Thymus (tissue), 11 donors: Measurements from ENCODE around the gene OAS1. TPM values are rescaled to one million over a fixed set of nuclear protein-coding genes. Genes with fewer than 3 reads are reported as not detected.
A peak's percentile ranks its signal among the peaks of the same experiment; 100 is the strongest.
"Not testable (repeated sequence)": the region's sequence is repeated elsewhere in the genome, so short reads cannot be mapped to it uniquely, and the experiment has no call there.

Source experiments
- DNase-seq, 9 donors: peaks; one replicate each; pipeline ENCODE4 v3.0.0-alpha.2; 2013; ENCODE audit warnings: low spot score in 9 of 9, low read depth in 6 of 9, missing footprints in 1 of 9
- H3K27ac ChIP-seq, 2 donors: one replicate each; pipeline ENCODE4 v1.5.1; 2013; ENCODE audit warnings: control low read depth in 1 of 2, low read depth in 1 of 2, low read length in 1 of 2, mild to moderate bottlenecking in 1 of 2, moderate library complexity in 1 of 2
- H3K27me3 ChIP-seq, 2 donors: one replicate each; pipeline ENCODE4 v1.5.1; 2013; ENCODE audit warnings: low read length in 1 of 2; ENCODE audit not compliant: control insufficient read depth in 2 of 2, insufficient read depth in 1 of 2
- H3K36me3 ChIP-seq, 2 donors: one replicate each; pipeline ENCODE4 v1.5.1; 2013; ENCODE audit warnings: low read length in 1 of 2, mild to moderate bottlenecking in 1 of 2, moderate library complexity in 1 of 2; ENCODE audit not compliant: control insufficient read depth in 2 of 2, insufficient read depth in 2 of 2
- H3K4me1 ChIP-seq, 2 donors: one replicate each; pipeline ENCODE4 v1.5.1; 2013; ENCODE audit warnings: low read length in 2 of 2; ENCODE audit not compliant: control insufficient read depth in 2 of 2, insufficient read depth in 2 of 2
- H3K4me3 ChIP-seq, 2 donors: one replicate each; pipeline ENCODE4 v1.5.1; 2013; ENCODE audit warnings: low read length in 2 of 2, control low read depth in 1 of 2, mild to moderate bottlenecking in 1 of 2
- H3K9me3 ChIP-seq, 2 donors: one replicate each; pipeline ENCODE4 v1.5.1; 2013; ENCODE audit warnings: low read length in 1 of 2, mild to moderate bottlenecking in 1 of 2; ENCODE audit not compliant: control insufficient read depth in 2 of 2, insufficient read depth in 1 of 2
- WGBS: extraction: QIAGEN DNeasy Blood & Tissue Kit; methylation state at CpG from one replicate; pipeline ENCODE4 v1.1.7; 2013; 5-methylcytosine and 5-hydroxymethylcytosine counted together
- polyA plus RNA-seq: library from polyadenylated mRNA; stranded (reverse); fragments of 200-250 nt; gene quantifications from one replicate; pipeline ENCODE4 v1.2.3, GENCODE V29; 2013
- total RNA-seq: library from RNA; stranded (reverse); fragments of 120-200 nt; gene quantifications from one replicate; pipeline ENCODE4 v1.2.4, GENCODE V29; 2013
- donor health status: healthy.

OAS1 gene
- total and polyA plus RNA-seq, 2 donors, result 42.0 to 55.3 TPM

GRCh38 chr12:112907415-112908157 is 824 bp downstream of the OAS1 start:
- Histone ChIP-seq H3K36me3 (peaks cover 2 to 3% of the 10 kb centered on the region in 2 donors), H3K4me3 (peak overlapping the region; percentile 38 to 67), H3K9me3 (peaks cover 0 to 4% of the 10 kb centered on the region in 2 donors), H3K4me1 (peaks cover 2 to 32% of the 10 kb centered on the region in 2 donors), H3K27ac (peak overlapping the region; percentile 47 to 77), H3K27me3 (no peaks in the 10 kb centered on the region)
- WGBS, result 46% methylated on average over 7 of the region's 7 CpGs
- peak in 1 of 9 donors; percentile 26 for DNase-seq

- H3K4me1 ChIP-seq, result peaks cover 2 to 32% of the 10 kb centered on the region in 2 donors
- 87% methylated on average over 12 of the region's 12 CpGs for WGBS
- DNase-seq, result no peak
These were observed 1.8 kb downstream of the OAS1 start for GRCh38 chr12:112908548-112908947.

GRCh38 chr12:112909693-112910092 is 2.9 kb downstream of the OAS1 start:
- peaks cover 3% of the 10 kb centered on the region in 2 donors for H3K36me3 ChIP-seq
- DNase-seq, result no peak
- H3K27me3 ChIP-seq, result no peaks in the 10 kb centered on the region
- H3K4me1 ChIP-seq, result peaks cover 2 to 32% of the 10 kb centered on the region in 2 donors
- 98% methylated on average over 4 of the region's 4 CpGs for WGBS
- H3K4me3 ChIP-seq, result no peak overlapping the region
- no peak overlapping the region for H3K27ac ChIP-seq
- peaks cover 0 to 4% of the 10 kb centered on the region in 2 donors for H3K9me3 ChIP-seq

More at GRCh38 chr12:112908548-112908947, 1.8 kb downstream of the OAS1 start:
- Histone ChIP-seq H3K27ac (no peak overlapping the region), H3K27me3 (no peaks in the 10 kb centered on the region), H3K36me3 (peaks cover 3% of the 10 kb centered on the region in 2 donors), H3K9me3 (peaks cover 0 to 4% of the 10 kb centered on the region in 2 donors), H3K4me3 (peak overlapping the region; percentile 38 to 67)

GRCh38 chr12:112913038-112913688 is 6.4 kb downstream of the OAS1 start:
- Histone ChIP-seq H3K27ac (no peak overlapping the region), H3K27me3 (no peaks in the 10 kb centered on the region), H3K9me3 (peaks cover 0 to 4% of the 10 kb centered on the region in 2 donors), H3K4me3 (no peak overlapping the region), H3K36me3 (peaks cover 3 to 21% of the 10 kb centered on the region in 2 donors), H3K4me1 (peaks cover 0 to 15% of the 10 kb centered on the region in 2 donors)
- 99% methylated on average over 1 of the region's 1 CpG for WGBS
- DNase-seq, result no peak

- H3K4me1 ChIP-seq, result peaks cover 0 to 10% of the 10 kb centered on the region in 2 donors
- H3K36me3 ChIP-seq, result peaks cover 3 to 27% of the 10 kb centered on the region in 2 donors
- WGBS, result 97% methylated on average over 2 of the region's 2 CpGs
- H3K4me3 ChIP-seq, H3K27me3 ChIP-seq, H3K27ac ChIP-seq, H3K9me3 ChIP-seq, DNase-seq: not testable (repeated sequence)
These were observed 7.1 kb downstream of the OAS1 start for GRCh38 chr12:112913888-112914287.

GRCh38 chr12:112916270-112916669 is 9.5 kb downstream of the OAS1 start:
- H3K4me1 ChIP-seq, result no peaks in the 10 kb centered on the region
- no peak overlapping the region for H3K4me3 ChIP-seq
- H3K27me3 ChIP-seq, result no peaks in the 10 kb centered on the region
- no peak for DNase-seq
- peaks cover 0 to 29% of the 10 kb centered on the region in 2 donors for H3K36me3 ChIP-seq
- H3K9me3 ChIP-seq, result peaks cover 0 to 4% of the 10 kb centered on the region in 2 donors
- 95% methylated on average over 5 of the region's 5 CpGs for WGBS
- H3K27ac ChIP-seq, result no peak overlapping the region

GRCh38 chr12:112919121-112919520 is 12.4 kb downstream of the OAS1 start:
- Histone ChIP-seq H3K4me3 (no peak overlapping the region), H3K27me3 (no peaks in the 10 kb centered on the region), H3K36me3 (peaks cover 0 to 26% of the 10 kb centered on the region in 2 donors), H3K27ac (no peak overlapping the region), H3K4me1 (no peaks in the 10 kb centered on the region), H3K9me3 (no peaks in the 10 kb centered on the region)
- no peak for DNase-seq
- 95% methylated on average over 6 of the region's 6 CpGs for WGBS

GRCh38 chr12:112924986-112925385 is 18.2 kb downstream of the OAS1 start:
- no peaks in the 10 kb centered on the region for H3K9me3 ChIP-seq
- WGBS, result 17% methylated on average over 7 of the region's 7 CpGs
- H3K36me3 ChIP-seq, result no peaks in the 10 kb centered on the region
- H3K27me3 ChIP-seq, result no peaks in the 10 kb centered on the region
- peaks cover 7% of the 10 kb centered on the region in 2 donors for H3K4me1 ChIP-seq
- H3K4me3 ChIP-seq, result no peak overlapping the region
- H3K27ac ChIP-seq, result peak overlapping the region in 1 of 2 donors; percentile 21
- DNase-seq, result peak in 1 of 9 donors; percentile 24

GRCh38 chr12:112926416-112927033 is 19.8 kb downstream of the OAS1 start:
- H3K9me3 ChIP-seq, DNase-seq, H3K27me3 ChIP-seq, H3K36me3 ChIP-seq, H3K27ac ChIP-seq, H3K4me3 ChIP-seq, H3K4me1 ChIP-seq: not testable (repeated sequence)
- 82% methylated on average over 7 of the region's 7 CpGs for WGBS
